Naive thymus-derived CD4-positive, alpha-beta T cell (primary cell): ENCODE data around the gene PCNX1. TPM values are rescaled to one million over a fixed set of nuclear protein-coding genes. Genes with fewer than 3 reads are reported as not detected.
A peak's percentile ranks its signal among the peaks of the same experiment; 100 is the strongest.

Experiments
- ATAC-seq: fragments of 150-1000 bp; cut with Tn5 transposase; 2 replicates; pipeline ENCODE4 v1.10.0; 2021; ENCODE audit warnings: mild to moderate bottlenecking, moderate library complexity
- CTCF ChIA-PET: fragments of 350-600 bp; sonication (Branson Sonifier 250); formaldehyde crosslinking; loops from one replicate; lab custom pipeline; 2021; ENCODE audit warnings: antibody characterized with exemption; lab: Charles Lee
- POLR2A ChIA-PET: fragments of 350-600 bp; sonication (Branson Sonifier 250); formaldehyde crosslinking; loops from one replicate; lab custom pipeline; 2021; ENCODE audit warnings: antibody characterized with exemption, inconsistent platforms; lab: Charles Lee
- DNase-seq, 9 donors: peaks; one replicate each; pipeline versions ENCODE4 v3.0.0 to v3.0.0-alpha.2; 2020 to 2022; ENCODE audit warnings: mixed read lengths in 1 of 9
- H3K27ac ChIP-seq: one replicate; pipeline ENCODE4 v1.7.0; 2013; ENCODE audit warnings: mild to moderate bottlenecking, low read depth, low read length, moderate library complexity
- H3K27me3 ChIP-seq, 2 donors: one replicate each; pipeline ENCODE4 v1.7.0; 2013; ENCODE audit warnings: low read length in 2 of 2, mild to moderate bottlenecking in 2 of 2, moderate library complexity in 2 of 2; ENCODE audit not compliant: control insufficient read depth in 2 of 2, insufficient read depth in 2 of 2
- H3K36me3 ChIP-seq, 3 experiments: 1 replicate in 2 of 3; 2 replicates in 1 of 3; pipeline ENCODE4 v1.7.0; 2013; ENCODE audit warnings: low read length in 3 of 3, mild to moderate bottlenecking in 3 of 3, moderate library complexity in 1 of 3; ENCODE audit not compliant: insufficient read depth in 3 of 3, control insufficient read depth in 2 of 3
- H3K4me1 ChIP-seq, 2 donors: one replicate each; pipeline ENCODE4 v1.7.0; 2013; ENCODE audit warnings: low read length in 2 of 2, mild to moderate bottlenecking in 2 of 2, moderate library complexity in 1 of 2; ENCODE audit not compliant: control insufficient read depth in 2 of 2, insufficient read depth in 2 of 2
- H3K4me3 ChIP-seq: 2 replicates; pipeline ENCODE4 v1.7.0; 2013; ENCODE audit warnings: mild to moderate bottlenecking, low read length
- H3K9me3 ChIP-seq, 3 experiments: 1 replicate in 2 of 3; 2 replicates in 1 of 3; pipeline ENCODE4 v1.7.0; 2013; ENCODE audit warnings: low read length in 3 of 3; ENCODE audit not compliant: control insufficient read depth in 2 of 3
- H3K27ac Mint-ChIP-seq, 9 donors: one replicate each; pipeline ENCODE4 v1.8.0; 2020 to 2022; ENCODE audit warnings: mixed read lengths in 9 of 9, mild to moderate bottlenecking in 8 of 9, moderate library complexity in 5 of 9, inconsistent platforms in 2 of 9
- H3K27me3 Mint-ChIP-seq, 5 donors: one replicate each; pipeline ENCODE4 v1.8.0; 2021 to 2022; ENCODE audit warnings: mixed read lengths in 5 of 5, mild to moderate bottlenecking in 1 of 5
- H3K36me3 Mint-ChIP-seq, 5 donors: one replicate each; pipeline ENCODE4 v1.8.0; 2020 to 2022; ENCODE audit warnings: mixed read lengths in 5 of 5, mild to moderate bottlenecking in 3 of 5, inconsistent platforms in 1 of 5
- H3K4me1 Mint-ChIP-seq, 7 donors: one replicate each; pipeline ENCODE4 v1.8.0; 2020 to 2022; ENCODE audit warnings: mixed read lengths in 7 of 7, mild to moderate bottlenecking in 3 of 7, inconsistent platforms in 1 of 7
- H3K4me3 Mint-ChIP-seq, 10 donors: one replicate each; pipeline ENCODE4 v1.8.0; 2020 to 2022; ENCODE audit warnings: mild to moderate bottlenecking in 10 of 10, mixed read lengths in 10 of 10, moderate library complexity in 6 of 10, inconsistent platforms in 2 of 10
- H3K9me3 Mint-ChIP-seq, 11 donors: one replicate each; pipeline ENCODE4 v1.8.0; 2020 to 2022; ENCODE audit warnings: mixed read lengths in 11 of 11, mild to moderate bottlenecking in 4 of 11, inconsistent platforms in 1 of 11, moderate library complexity in 1 of 11
- intact Hi-C, 2 donors: fragments of 100-400 bp; cut with micrococcal nuclease; formaldehyde crosslinking; loops; one replicate each; pipeline ENCODE4 v1.15.1; 2023
- polyA plus RNA-seq, 2 donors: library from polyadenylated mRNA; unstranded; fragments of 300-500 nt; fragmentation: Illumina TruSeq; gene quantifications; one replicate each; pipeline ENCODE4 v1.2.3, GENCODE V29; 2021
- total RNA-seq, 6 experiments: library from RNA in 5 of 6; stranded (reverse) in 5 of 6; gene quantifications; 1 replicate in 5 of 6; 2 replicates in 1 of 6; pipeline ENCODE4 v1.2.3 and lab custom pipeline; 2021 to 2026

The PCNX1 gene
- total and polyA plus RNA-seq, 7 experiments from 2014 or later, result 11.2 to 114 (median 111) TPM

GRCh38 chr14:70943838-70944237 is 36.6 kb downstream of the PCNX1 start:
- peaks cover 0 to 28% (median 12%) of the 10 kb centered on the region in 3 experiments for H3K9me3 ChIP-seq
- no peaks in the 10 kb centered on the region for H3K27me3 ChIP-seq
- intact Hi-C loops, result no loop called here
- peaks cover 0 to 32% (median 9%) of the 10 kb centered on the region in 3 experiments for H3K36me3 ChIP-seq
- Mint-ChIP-seq H3K4me1 (peaks cover 42 to 76% (median 70%) of the 10 kb centered on the region in 7 donors), H3K27ac (peak overlapping the region in 6 of 9 donors; percentile 12 to 99 (median 52)), H3K4me3 (no peak overlapping the region), H3K36me3 (peaks cover 47 to 85% (median 75%) of the 10 kb centered on the region in 5 donors), H3K9me3 (peaks cover 16 to 90% (median 56%) of the 10 kb centered on the region in 11 donors), H3K27me3 (no peaks in the 10 kb centered on the region)
- POLR2A ChIA-PET, result interaction anchor here (0.8 to 3.4 kb wide), 5 partner anchors 11 to 37 kb away, joined by 3 to 14 read pairs (median 3); partner anchors contain the start of gene PCNX1
- no peak overlapping the region for H3K4me3 ChIP-seq
- CTCF ChIA-PET, result interaction anchor here (0.6 to 1.5 kb wide), 3 partner anchors 10 to 228 kb away, joined by 3 to 5 read pairs (median 4); partner anchors contain the start of gene PCNX1
- H3K4me1 ChIP-seq, result peaks cover 17 to 21% of the 10 kb centered on the region in 2 donors
- DNase-seq, result no peak
- ATAC-seq, result no peak
- no peak overlapping the region for H3K27ac ChIP-seq

- H3K9me3 ChIP-seq, result peaks cover 0 to 23% (median 12%) of the 10 kb centered on the region in 3 experiments
- ATAC-seq, result no peak
- no peaks in the 10 kb centered on the region for H3K27me3 Mint-ChIP-seq
- peaks cover 17 to 48% (median 44%) of the 10 kb centered on the region in 7 donors for H3K4me1 Mint-ChIP-seq
- H3K27me3 ChIP-seq, result no peaks in the 10 kb centered on the region
- H3K27ac Mint-ChIP-seq, result peak overlapping the region in 4 of 9 donors; percentile 10 to 16 (median 12)
- H3K36me3 Mint-ChIP-seq, result peaks cover 31 to 70% (median 65%) of the 10 kb centered on the region in 5 donors
- H3K4me3 ChIP-seq, result no peak overlapping the region
- H3K9me3 Mint-ChIP-seq, result peaks cover 3 to 51% (median 31%) of the 10 kb centered on the region in 11 donors
- H3K4me1 ChIP-seq, result peaks cover 2% of the 10 kb centered on the region in 2 donors
- DNase-seq, result no peak
- H3K27ac ChIP-seq, result no peak overlapping the region
- ChIA-PET CTCF (interaction anchor here (1.0 to 2.7 kb wide), 2 partner anchors 39 to 41 kb away, joined by 3 to 17 read pairs; partner anchors contain the start of gene PCNX1), POLR2A (interaction anchor here (1.5 kb wide), 1 partner anchor 53 kb away, joined by 3 read pairs; no protein-coding TSS in a partner anchor)
- no peak overlapping the region for H3K4me3 Mint-ChIP-seq
- intact Hi-C loops, result no loop called here
- peaks cover 6 to 41% (median 9%) of the 10 kb centered on the region in 3 experiments for H3K36me3 ChIP-seq
These were observed 40.5 kb downstream of the PCNX1 start for GRCh38 chr14:70947739-70948138.

- Histone ChIP-seq H3K9me3 (peaks cover 0 to 6% (median 0%) of the 10 kb centered on the region in 3 experiments), H3K4me3 (no peak overlapping the region), H3K27ac (no peak overlapping the region), H3K36me3 (peaks cover 6 to 17% (median 6%) of the 10 kb centered on the region in 3 experiments), H3K27me3 (no peaks in the 10 kb centered on the region), H3K4me1 (peaks cover 18 to 19% of the 10 kb centered on the region in 2 donors)
- peak overlapping the region in 2 of 9 donors; percentile 53 to 75 for H3K27ac Mint-ChIP-seq
- peaks cover 3 to 34% (median 25%) of the 10 kb centered on the region in 5 donors for H3K36me3 Mint-ChIP-seq
- H3K4me3 Mint-ChIP-seq, result no peak overlapping the region
- CTCF ChIA-PET, result interaction anchor here (0.6 to 7.3 kb wide), 10 partner anchors 11 to 191 kb away, joined by 3 to 114 read pairs (median 6); partner anchors contain the start of gene PCNX1
- ATAC-seq (no peak), DNase-seq (no peak)
- no peaks in the 10 kb centered on the region for H3K27me3 Mint-ChIP-seq
- POLR2A ChIA-PET, result interaction anchor here (0.9 to 8.0 kb wide), 9 partner anchors 11 to 143 kb away, joined by 4 to 104 read pairs (median 6); partner anchors contain the start of genes MAP3K9 and PCNX1
- intact Hi-C loops, result no loop called here
- peaks cover 0 to 9% (median 6%) of the 10 kb centered on the region in 11 donors for H3K9me3 Mint-ChIP-seq
- peaks cover 26 to 51% (median 44%) of the 10 kb centered on the region in 7 donors for H3K4me1 Mint-ChIP-seq
These were observed 45.2 kb downstream of the PCNX1 start for GRCh38 chr14:70952485-70952884.

- CTCF ChIA-PET, result interaction anchor here (0.7 to 7.3 kb wide), 11 partner anchors 8 to 289 kb away, joined by 3 to 114 read pairs (median 5); partner anchors contain the start of gene PCNX1
- POLR2A ChIA-PET, result interaction anchor here (0.6 to 8.0 kb wide), 9 partner anchors 9 to 136 kb away, joined by 3 to 104 read pairs (median 8); partner anchors contain the start of gene PCNX1
- peaks cover 0 to 25% (median 16%) of the 10 kb centered on the region in 5 donors for H3K36me3 Mint-ChIP-seq
- Histone ChIP-seq H3K27ac (no peak overlapping the region), H3K4me3 (no peak overlapping the region), H3K36me3 (peaks cover 0 to 8% (median 6%) of the 10 kb centered on the region in 3 experiments), H3K27me3 (no peaks in the 10 kb centered on the region), H3K9me3 (no peaks in the 10 kb centered on the region), H3K4me1 (peaks cover 18 to 19% of the 10 kb centered on the region in 2 donors)
- peaks cover 25 to 60% (median 43%) of the 10 kb centered on the region in 7 donors for H3K4me1 Mint-ChIP-seq
- no peaks in the 10 kb centered on the region for H3K27me3 Mint-ChIP-seq
- peak overlapping the region in 7 of 9 donors; percentile 4 to 76 (median 47) for H3K27ac Mint-ChIP-seq
- DNase-seq (no peak), ATAC-seq (no peak)
- intact Hi-C loops, result no loop called here
- peak overlapping the region in 7 of 10 donors; percentile 0 to 52 (median 25) for H3K4me3 Mint-ChIP-seq
- no peaks in the 10 kb centered on the region for H3K9me3 Mint-ChIP-seq
These were observed 46.8 kb downstream of the PCNX1 start for GRCh38 chr14:70954068-70954467.

GRCh38 chr14:70955543-70956480 is 48.6 kb downstream of the PCNX1 start:
- CTCF ChIA-PET, result interaction anchor here (0.6 to 7.3 kb wide), 28 partner anchors 10 to 240 kb away, joined by 3 to 114 read pairs (median 4); partner anchors contain the start of gene PCNX1
- H3K4me3 ChIP-seq, result no peak overlapping the region
- H3K27ac ChIP-seq, result no peak overlapping the region
- POLR2A ChIA-PET, result interaction anchor here (0.6 to 8.0 kb wide), 12 partner anchors 11 to 138 kb away, joined by 3 to 104 read pairs (median 5); partner anchors contain the start of gene PCNX1
- Mint-ChIP-seq H3K36me3 (peaks cover 0 to 21% (median 10%) of the 10 kb centered on the region in 5 donors), H3K27me3 (no peaks in the 10 kb centered on the region), H3K9me3 (no peaks in the 10 kb centered on the region), H3K27ac (peak overlapping the region in 5 of 9 donors; percentile 8 to 85 (median 13)), H3K4me3 (peak overlapping the region in 2 of 10 donors; percentile 12 to 38), H3K4me1 (peaks cover 25 to 53% (median 40%) of the 10 kb centered on the region in 7 donors)
- intact Hi-C loops, result loop anchor here (1.0 to 5.0 kb wide), 6 partner anchors 15 to 334 kb away; partner anchors contain the start of gene PCNX1 (in 2 of the 2)
- DNase-seq, result peak in 7 of 9 donors; percentile 29 to 67 (median 52)
- H3K4me1 ChIP-seq, result peaks cover 18 to 19% of the 10 kb centered on the region in 2 donors
- no peaks in the 10 kb centered on the region for H3K9me3 ChIP-seq
- no peaks in the 10 kb centered on the region for H3K27me3 ChIP-seq
- peak; percentile 80 for ATAC-seq
- H3K36me3 ChIP-seq, result no peaks in the 10 kb centered on the region
